Esophagus muscularis mucosa (tissue), 4 donors: Measurements from ENCODE around the gene RPA3. TPM values are rescaled to one million over a fixed set of nuclear protein-coding genes. Genes with fewer than 3 reads are reported as not detected.

Experiments used
- DNase-seq: peaks from one replicate; pipeline ENCODE4 v3.0.0-alpha.2; 2017; ENCODE audit errors: extremely low spot score
- H3K27ac ChIP-seq, 4 donors: fragments of 200-600 bp; sonication (generic); replicated peaks in 1 of 4; 1 replicate in 3 of 4; 2 replicates in 1 of 4; pipeline ENCODE4 v1.5.1; 2016 to 2019; ENCODE audit warnings: mild to moderate bottlenecking in 1 of 4
- H3K27me3 ChIP-seq, 4 donors: fragments of 200-600 bp; sonication (generic); one replicate each; pipeline versions ENCODE4 v1.5.1 to v1.6.0; 2016 to 2019
- H3K36me3 ChIP-seq, 4 donors: fragments of 200-600 bp; sonication (generic); one replicate each; pipeline ENCODE4 v1.5.1; 2016 to 2019
- H3K4me1 ChIP-seq, 4 donors: fragments of 200-600 bp; sonication (generic); one replicate each; pipeline ENCODE4 v1.5.1; 2016 to 2019
- H3K4me3 ChIP-seq, 4 donors: fragments of 200-600 bp; sonication (generic); 1 replicate in 2 of 4; 2 replicates in 2 of 4; pipeline ENCODE4 v1.5.1; 2016 to 2019; ENCODE audit warnings: mild to moderate bottlenecking in 4 of 4, moderate library complexity in 1 of 4
- H3K9me3 ChIP-seq, 4 donors: fragments of 200-600 bp; sonication (generic); 1 replicate in 3 of 4; 2 replicates in 1 of 4; pipeline ENCODE4 v1.5.1; 2016 to 2019
- EP300 ChIP-seq: sonication (generic); formaldehyde crosslinking; IDR thresholded peaks from one replicate; pipeline ENCODE4 v1.6.1; 2017; ENCODE audit warnings: antibody characterized with exemption
- POLR2A ChIP-seq: fragments of 450-650 bp; IDR thresholded peaks from one replicate; pipeline ENCODE4 v1.6.1; 2017; ENCODE audit warnings: antibody characterized with exemption, moderate library complexity, mild to moderate bottlenecking, low read depth
- POLR2AphosphoS5 ChIP-seq, 2 donors: sonication (generic); formaldehyde crosslinking; IDR thresholded peaks; one replicate each; pipeline ENCODE4 v1.6.1; 2017; ENCODE audit warnings: antibody characterized with exemption in 2 of 2
- WGBS: methylation state at CpG from one replicate; pipeline ENCODE4 v1.1.5; 2018; 5-methylcytosine and 5-hydroxymethylcytosine counted together
- intact Hi-C: fragments of 100-400 bp; cut with DNase I; formaldehyde crosslinking; loops from one replicate; pipeline ENCODE4 v1.15.1; 2023
- total RNA-seq, 4 donors: library from RNA; depleted of rRNA; stranded (reverse); fragments of >200 nt; gene quantifications; one replicate each; pipeline versions ENCODE4 v1.1.0 to v1.2.1, GENCODE V29; 2016
- TF ChIP-seq, protein P1 (sequence below), 3 experiments: fragments of 200-600 bp in 2 of 3; fragments of 450-650 bp in 1 of 3; sonication (generic) in 2 of 3; IDR thresholded peaks; one replicate each; pipeline ENCODE4 v1.5.1; 2017 to 2019; ENCODE audit warnings: antibody characterized with exemption in 3 of 3, mild to moderate bottlenecking in 2 of 3, moderate library complexity in 1 of 3

RPA3 gene
- total RNA-seq, 4 donors from 2014 or later: 11.5 to 22.0 (median 16.3) TPM

DNA sequence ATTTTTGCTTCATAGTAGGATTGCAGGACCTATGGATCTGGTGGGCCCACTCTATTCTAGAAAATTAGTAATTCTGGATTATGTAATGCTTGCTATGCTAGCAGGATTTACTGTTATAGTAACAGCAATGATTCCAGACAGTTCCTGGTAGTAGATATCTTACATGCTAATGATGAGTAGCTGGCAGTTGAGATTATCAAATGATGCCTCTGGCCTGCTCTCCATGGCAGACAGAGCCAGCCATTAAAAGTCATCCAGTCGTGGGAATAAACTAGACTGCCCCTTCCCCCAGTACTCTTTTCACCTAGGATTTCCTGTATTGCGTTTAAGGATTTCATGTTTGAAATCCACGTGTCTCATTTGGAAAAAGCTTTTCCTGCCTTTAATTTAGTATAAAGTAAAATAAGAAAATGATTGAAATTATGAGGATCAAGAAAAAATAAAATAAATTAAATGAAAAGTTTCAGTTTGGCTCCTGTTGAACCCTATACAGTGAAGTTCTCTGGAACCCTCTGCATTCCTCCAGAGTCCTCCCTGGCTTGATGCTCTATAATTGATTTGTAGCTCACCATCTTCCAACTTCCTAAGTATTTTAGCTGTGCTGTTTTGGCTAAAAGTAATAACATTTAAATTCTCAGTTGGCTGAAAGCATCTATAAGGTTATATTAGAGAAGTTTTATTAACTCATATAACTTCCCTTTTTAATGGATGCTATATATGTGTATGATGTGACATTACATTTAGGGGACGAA, 63.3 kb downstream of the RPA3 start:
- H3K27me3 ChIP-seq: no peaks in the 10 kb centered on the region
- no peak overlapping the region for H3K27ac ChIP-seq
- intact Hi-C loops: no loop called here
- no peak for DNase-seq
- no peaks in the 10 kb centered on the region for H3K9me3 ChIP-seq
- H3K4me1 ChIP-seq: peaks cover 0 to 9% (median 0%) of the 10 kb centered on the region in 4 donors
- no peak overlapping the region for H3K4me3 ChIP-seq
- 75% methylated on average over 4 of the region's 4 CpGs for WGBS
- TF ChIP-seq EP300 (no peak), POLR2A (no peak), POLR2AphosphoS5 (IDR thresholded peaks at IDR 0.05) (no peak)
- TF ChIP-seq, protein P1, sequence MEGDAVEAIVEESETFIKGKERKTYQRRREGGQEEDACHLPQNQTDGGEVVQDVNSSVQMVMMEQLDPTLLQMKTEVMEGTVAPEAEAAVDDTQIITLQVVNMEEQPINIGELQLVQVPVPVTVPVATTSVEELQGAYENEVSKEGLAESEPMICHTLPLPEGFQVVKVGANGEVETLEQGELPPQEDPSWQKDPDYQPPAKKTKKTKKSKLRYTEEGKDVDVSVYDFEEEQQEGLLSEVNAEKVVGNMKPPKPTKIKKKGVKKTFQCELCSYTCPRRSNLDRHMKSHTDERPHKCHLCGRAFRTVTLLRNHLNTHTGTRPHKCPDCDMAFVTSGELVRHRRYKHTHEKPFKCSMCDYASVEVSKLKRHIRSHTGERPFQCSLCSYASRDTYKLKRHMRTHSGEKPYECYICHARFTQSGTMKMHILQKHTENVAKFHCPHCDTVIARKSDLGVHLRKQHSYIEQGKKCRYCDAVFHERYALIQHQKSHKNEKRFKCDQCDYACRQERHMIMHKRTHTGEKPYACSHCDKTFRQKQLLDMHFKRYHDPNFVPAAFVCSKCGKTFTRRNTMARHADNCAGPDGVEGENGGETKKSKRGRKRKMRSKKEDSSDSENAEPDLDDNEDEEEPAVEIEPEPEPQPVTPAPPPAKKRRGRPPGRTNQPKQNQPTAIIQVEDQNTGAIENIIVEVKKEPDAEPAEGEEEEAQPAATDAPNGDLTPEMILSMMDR (IDR thresholded peaks at IDR 0.05): no peak
- no peaks in the 10 kb centered on the region for H3K36me3 ChIP-seq

DNA sequence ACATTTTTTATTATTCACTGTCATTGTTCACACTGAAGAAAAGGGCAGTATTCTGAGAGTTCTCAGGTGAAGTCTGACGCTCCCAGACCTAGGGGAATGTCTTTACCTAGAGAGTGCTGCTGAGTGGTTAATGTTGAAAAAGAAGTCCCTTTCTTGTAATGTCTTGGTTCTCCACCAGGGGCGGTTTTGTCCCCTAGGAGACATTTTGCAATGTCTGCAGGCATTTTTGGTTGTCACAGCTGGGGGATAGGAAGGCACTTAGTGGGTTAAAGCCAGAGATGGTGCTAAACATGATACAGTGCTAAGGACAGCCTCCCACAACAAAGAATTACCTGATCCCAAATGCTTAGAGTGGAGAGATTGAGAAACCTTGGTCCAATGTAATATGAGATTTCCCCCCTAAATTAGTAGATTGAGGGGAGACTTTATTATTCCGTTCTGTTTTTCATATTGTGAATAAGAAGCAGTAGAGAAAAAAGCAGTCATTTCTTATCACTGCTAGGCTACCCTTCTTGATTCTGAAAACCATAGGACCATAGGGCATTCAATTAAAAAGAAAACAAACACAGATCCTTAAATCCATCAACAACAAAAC, 64.7 kb downstream of the RPA3 start:
- H3K9me3 ChIP-seq: no peaks in the 10 kb centered on the region
- H3K27ac ChIP-seq: no peak overlapping the region
- H3K4me1 ChIP-seq: peaks cover 0 to 9% (median 0%) of the 10 kb centered on the region in 4 donors
- TF ChIP-seq, protein P1 (IDR thresholded peaks at IDR 0.05): peak; percentile 6 to 42 (median 21)
- no peak for TF ChIP-seq POLR2A
- no peak for DNase-seq
- H3K27me3 ChIP-seq: no peaks in the 10 kb centered on the region
- H3K4me3 ChIP-seq: no peak overlapping the region
- H3K36me3 ChIP-seq: no peaks in the 10 kb centered on the region
- 56% methylated on average over 3 of the region's 3 CpGs for WGBS
- intact Hi-C loops: no loop called here

DNA sequence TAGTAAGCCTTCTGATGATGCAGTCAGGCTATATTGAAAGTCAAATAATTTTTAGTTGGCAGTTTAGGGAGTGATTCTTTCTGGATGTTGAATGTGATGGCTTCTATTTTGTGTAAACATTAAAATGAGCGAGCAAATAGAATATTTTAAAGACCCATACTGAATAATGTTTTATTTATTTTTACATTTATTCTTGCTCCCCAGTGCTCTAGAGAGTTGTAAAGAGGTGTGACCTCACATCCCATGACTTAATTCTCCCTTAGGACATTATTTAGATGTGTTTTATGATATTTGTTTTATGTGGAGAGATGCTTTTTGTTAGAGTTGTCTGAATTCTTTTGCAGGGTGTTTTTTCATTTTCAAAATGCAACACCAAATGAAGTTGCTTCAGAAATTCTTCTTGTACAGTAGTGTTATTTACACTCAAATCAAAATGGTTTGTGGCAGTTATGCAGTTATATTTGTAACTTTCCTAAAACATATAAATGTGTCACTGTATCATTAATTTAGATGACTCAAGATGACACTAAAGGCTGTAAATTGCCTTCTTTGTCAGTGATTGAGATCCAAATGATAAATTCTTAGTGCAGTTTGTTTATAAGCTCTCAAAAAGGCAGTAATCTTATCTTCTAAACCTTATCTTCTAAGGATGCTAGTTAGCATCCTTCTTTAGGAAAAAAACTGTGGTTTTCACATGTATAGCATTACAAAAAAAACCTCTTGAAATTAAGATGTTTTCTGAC, 65.4 kb downstream of the RPA3 start:
- no peaks in the 10 kb centered on the region for H3K9me3 ChIP-seq
- 79% methylated on average over 1 of the region's 1 CpG for WGBS
- DNase-seq: no peak
- peaks cover 0 to 9% (median 0%) of the 10 kb centered on the region in 4 donors for H3K4me1 ChIP-seq
- no peak for TF ChIP-seq POLR2A
- TF ChIP-seq EP300: no peak
- TF ChIP-seq, protein P1 (IDR thresholded peaks at IDR 0.05): no peak
- no peak for TF ChIP-seq POLR2AphosphoS5 (IDR thresholded peaks at IDR 0.05)
- no peaks in the 10 kb centered on the region for H3K36me3 ChIP-seq
- intact Hi-C loops: no loop called here
- H3K27me3 ChIP-seq: no peaks in the 10 kb centered on the region
- H3K4me3 ChIP-seq: no peak overlapping the region
- H3K27ac ChIP-seq: no peak overlapping the region

DNA sequence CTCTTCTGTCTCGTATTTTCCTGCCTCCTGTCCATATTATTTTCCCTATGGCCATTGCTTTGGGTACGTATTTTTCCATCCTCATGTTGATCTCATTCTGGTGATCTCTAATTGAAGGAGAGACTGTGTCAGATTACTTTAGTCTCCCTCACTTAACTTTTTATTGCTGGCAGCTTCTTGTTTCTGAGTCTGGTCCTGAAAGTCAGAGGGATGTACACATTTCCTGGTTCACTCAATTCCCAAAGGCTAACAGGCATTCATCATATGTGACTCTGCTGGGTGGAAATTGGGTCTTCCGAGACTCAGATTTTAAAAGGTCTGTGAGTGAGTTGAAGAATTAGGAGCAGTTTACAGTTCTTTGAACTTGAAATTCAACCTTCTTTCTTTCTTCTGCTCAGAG, 66.9 kb downstream of the RPA3 start:
- WGBS: 54% methylated on average over 3 of the region's 3 CpGs
- no peak overlapping the region for H3K27ac ChIP-seq
- no peak for DNase-seq
- H3K4me1 ChIP-seq: peaks cover 0 to 9% (median 0%) of the 10 kb centered on the region in 4 donors
- TF ChIP-seq, protein P1 (IDR thresholded peaks at IDR 0.05): no peak
- no peak for TF ChIP-seq EP300
- no peak for TF ChIP-seq POLR2AphosphoS5 (IDR thresholded peaks at IDR 0.05)
- no peak for TF ChIP-seq POLR2A
- no peaks in the 10 kb centered on the region for H3K27me3 ChIP-seq
- intact Hi-C loops: no loop called here
- no peaks in the 10 kb centered on the region for H3K9me3 ChIP-seq
- no peak overlapping the region for H3K4me3 ChIP-seq
- no peaks in the 10 kb centered on the region for H3K36me3 ChIP-seq
